HL-60 (cell line): ENCODE results near the gene MIF.

ENCODE experiments used
- CTCF ChIP-seq: IDR thresholded peaks from one replicate; pipeline ENCODE4 v1.5.1; 2011; ENCODE audit warnings: low read length, control low read depth, inconsistent platforms; ENCODE audit not compliant: insufficient read depth
- GABPA ChIP-seq: IDR thresholded peaks from 2 replicates; pipeline ENCODE4 v1.6.1; 2012; ENCODE audit warnings: low read depth
- POLR2AphosphoS5 ChIP-seq: IDR thresholded peaks from 2 replicates; pipeline ENCODE4 v1.6.1; 2012; ENCODE audit warnings: low read depth
- REST ChIP-seq: IDR thresholded peaks from 2 replicates; pipeline ENCODE4 v1.6.1; 2012; ENCODE audit warnings: low read depth; ENCODE audit not compliant: insufficient replicate concordance
- SPI1 ChIP-seq: IDR thresholded peaks from 2 replicates; pipeline ENCODE4 v1.6.1; 2012; ENCODE audit warnings: low read depth, mild to moderate bottlenecking, borderline replicate concordance

DNA sequence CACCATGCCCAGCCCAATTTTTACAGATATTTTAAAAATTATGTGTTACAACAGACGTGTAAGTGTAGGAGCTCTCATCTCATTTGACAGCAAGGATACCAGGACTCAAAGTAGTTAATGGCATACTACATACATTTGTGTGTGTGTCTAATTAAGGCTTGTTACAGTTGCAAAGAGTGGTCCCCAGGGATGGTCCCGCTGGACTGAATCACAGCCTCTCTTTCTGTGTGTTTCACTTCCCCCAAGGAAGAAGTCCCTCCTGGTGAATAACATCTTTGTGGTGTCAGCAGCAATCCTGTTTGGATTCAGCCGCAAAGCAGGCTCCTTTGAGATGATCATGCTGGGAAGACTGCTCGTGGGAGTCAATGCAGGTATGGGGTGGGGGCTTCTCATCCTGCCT lies 19.3 kb upstream of the MIF start:
- no peak for TF ChIP-seq REST
- TF ChIP-seq CTCF: no peak
- no peak for TF ChIP-seq POLR2AphosphoS5
- no peak for TF ChIP-seq GABPA
- no peak for TF ChIP-seq SPI1
